Keratinocyte (primary cell): Measurements from ENCODE around the gene CDCA3.

ENCODE experiments used
- EZH2 ChIP-seq: IDR thresholded peaks from one replicate; pipeline ENCODE4 v1.6.1; 2012; ENCODE audit warnings: inconsistent platforms, mild to moderate bottlenecking, low read length, moderate library complexity
- TF ChIP-seq, protein P1 (sequence below), 3 experiments: IDR thresholded peaks in 1 of 3; conservative IDR thresholded peaks in 1 of 3; optimal IDR thresholded peaks in 1 of 3; 2 replicates in 2 of 3; 3 replicates in 1 of 3; pipeline versions ENCODE3 to v1.5.1; 2011; ENCODE audit warnings: low read length in 3 of 3, mild to moderate bottlenecking in 3 of 3, moderate library complexity in 2 of 3, control low read depth in 1 of 3, inconsistent platforms in 1 of 3; ENCODE audit not compliant: insufficient read depth in 2 of 3; ENCODE audit errors: extremely low read depth in 1 of 3

DNA sequence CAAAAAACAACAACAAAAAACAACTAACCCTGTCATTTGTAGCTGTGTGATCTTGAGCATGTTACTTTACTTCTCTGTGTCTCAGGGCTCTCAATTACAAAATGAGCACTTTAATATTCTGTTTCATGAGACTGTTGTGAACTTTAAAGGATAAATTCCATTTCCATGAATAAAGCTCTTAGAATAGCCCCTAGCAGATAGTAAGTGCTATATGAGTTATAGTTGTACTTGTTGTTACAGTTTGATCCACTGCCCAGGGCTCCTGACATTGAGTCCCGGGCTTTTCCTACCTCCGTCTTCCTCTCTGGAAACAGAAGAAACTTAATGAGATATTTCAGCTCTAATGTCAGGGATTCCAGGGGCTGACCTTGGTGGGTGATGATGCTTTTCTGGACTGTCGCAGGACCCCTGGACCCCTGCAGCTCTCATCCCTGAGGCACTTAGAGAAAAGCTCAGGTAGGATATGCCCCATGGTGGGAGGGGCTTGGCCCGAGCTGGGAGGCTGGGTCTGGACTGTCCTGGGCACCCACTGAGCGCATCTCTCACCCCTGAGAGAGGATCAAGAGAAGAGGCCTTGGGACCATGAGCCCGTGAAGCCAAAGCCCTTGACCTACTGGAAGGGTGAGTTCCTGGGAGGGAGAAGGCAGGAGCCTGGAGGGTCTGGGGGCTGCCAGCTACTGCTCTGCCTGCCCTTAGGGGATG, 17.7 kb downstream of the CDCA3 start:
- TF ChIP-seq, protein P1, sequence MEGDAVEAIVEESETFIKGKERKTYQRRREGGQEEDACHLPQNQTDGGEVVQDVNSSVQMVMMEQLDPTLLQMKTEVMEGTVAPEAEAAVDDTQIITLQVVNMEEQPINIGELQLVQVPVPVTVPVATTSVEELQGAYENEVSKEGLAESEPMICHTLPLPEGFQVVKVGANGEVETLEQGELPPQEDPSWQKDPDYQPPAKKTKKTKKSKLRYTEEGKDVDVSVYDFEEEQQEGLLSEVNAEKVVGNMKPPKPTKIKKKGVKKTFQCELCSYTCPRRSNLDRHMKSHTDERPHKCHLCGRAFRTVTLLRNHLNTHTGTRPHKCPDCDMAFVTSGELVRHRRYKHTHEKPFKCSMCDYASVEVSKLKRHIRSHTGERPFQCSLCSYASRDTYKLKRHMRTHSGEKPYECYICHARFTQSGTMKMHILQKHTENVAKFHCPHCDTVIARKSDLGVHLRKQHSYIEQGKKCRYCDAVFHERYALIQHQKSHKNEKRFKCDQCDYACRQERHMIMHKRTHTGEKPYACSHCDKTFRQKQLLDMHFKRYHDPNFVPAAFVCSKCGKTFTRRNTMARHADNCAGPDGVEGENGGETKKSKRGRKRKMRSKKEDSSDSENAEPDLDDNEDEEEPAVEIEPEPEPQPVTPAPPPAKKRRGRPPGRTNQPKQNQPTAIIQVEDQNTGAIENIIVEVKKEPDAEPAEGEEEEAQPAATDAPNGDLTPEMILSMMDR (optimal IDR thresholded peaks at IDR 0.05 in 1 of 3, IDR thresholded peaks at IDR 0.05 in 1 of 3, conservative IDR thresholded peaks at IDR 0.05 in 1 of 3; ENCODE audit: extremely low read depth in 1 of 3, insufficient read depth in 2 of 3, low read length in 3 of 3) = no peak
- TF ChIP-seq EZH2 = no peak
